Measurements from ENCODE around the gene ELF2. TPM values are rescaled to one million over a fixed set of nuclear protein-coding genes. Genes with fewer than 3 reads are reported as not detected.
"Not testable (repeated sequence)": the region's sequence is repeated elsewhere in the genome, so short reads cannot be mapped to it uniquely, and the experiment has no call there.

The ELF2 gene
- total and polyA plus RNA-seq, 2 donors (not counting 1 experiment from before 2014, with no cell fraction given), result 31.2 to 42.6 TPM

- no peaks in the 10 kb centered on the region for H3K36me3 ChIP-seq (ENCODE audit: control insufficient read depth, insufficient read depth, low read length)
- no peaks in the 10 kb centered on the region for H3K27me3 ChIP-seq (ENCODE audit: control insufficient read depth, insufficient read depth, low read length)
- no peak overlapping the region for H3K4me2 ChIP-seq (ENCODE audit: extremely low read depth, insufficient read depth, low read length)
- H3K79me2 ChIP-seq (ENCODE audit: control insufficient read depth, insufficient read depth, low read length), result no peaks in the 10 kb centered on the region
- no peak overlapping the region for H3K9ac ChIP-seq (ENCODE audit: insufficient read depth, low read length)
- H4K20me1 ChIP-seq (ENCODE audit: control insufficient read depth, extremely low read depth, insufficient read depth, low read length), result no peaks in the 10 kb centered on the region
- H3K4me3 ChIP-seq (replicated peaks in 1 of 4; ENCODE audit: control extremely low read depth in 1 of 4, insufficient read depth in 1 of 4, low read depth in 3 of 4, low read length in 4 of 4), result no peak overlapping the region
- no peaks in the 10 kb centered on the region for H3K4me1 ChIP-seq (ENCODE audit: control insufficient read depth, extremely low read depth, insufficient read depth, low read length)
- H3K27ac ChIP-seq (ENCODE audit: insufficient read depth, low read length), result no peak overlapping the region
- no peak for TF ChIP-seq EZH2 (IDR thresholded peaks at IDR 0.05; ENCODE audit: low read length, missing control alignments)
- TF ChIP-seq, protein P1, sequence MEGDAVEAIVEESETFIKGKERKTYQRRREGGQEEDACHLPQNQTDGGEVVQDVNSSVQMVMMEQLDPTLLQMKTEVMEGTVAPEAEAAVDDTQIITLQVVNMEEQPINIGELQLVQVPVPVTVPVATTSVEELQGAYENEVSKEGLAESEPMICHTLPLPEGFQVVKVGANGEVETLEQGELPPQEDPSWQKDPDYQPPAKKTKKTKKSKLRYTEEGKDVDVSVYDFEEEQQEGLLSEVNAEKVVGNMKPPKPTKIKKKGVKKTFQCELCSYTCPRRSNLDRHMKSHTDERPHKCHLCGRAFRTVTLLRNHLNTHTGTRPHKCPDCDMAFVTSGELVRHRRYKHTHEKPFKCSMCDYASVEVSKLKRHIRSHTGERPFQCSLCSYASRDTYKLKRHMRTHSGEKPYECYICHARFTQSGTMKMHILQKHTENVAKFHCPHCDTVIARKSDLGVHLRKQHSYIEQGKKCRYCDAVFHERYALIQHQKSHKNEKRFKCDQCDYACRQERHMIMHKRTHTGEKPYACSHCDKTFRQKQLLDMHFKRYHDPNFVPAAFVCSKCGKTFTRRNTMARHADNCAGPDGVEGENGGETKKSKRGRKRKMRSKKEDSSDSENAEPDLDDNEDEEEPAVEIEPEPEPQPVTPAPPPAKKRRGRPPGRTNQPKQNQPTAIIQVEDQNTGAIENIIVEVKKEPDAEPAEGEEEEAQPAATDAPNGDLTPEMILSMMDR (conservative IDR thresholded peaks at IDR 0.05 in 1 of 2, IDR thresholded peaks at IDR 0.05 in 1 of 2; ENCODE audit: low read depth in 1 of 2, low read length in 2 of 2), result no peak
- DNase-seq (ENCODE audit: low read depth in 2 of 2), result no peak
- no peaks in the 10 kb centered on the region for H3K9me3 ChIP-seq (ENCODE audit: control insufficient read depth, insufficient read depth, low read depth, low read length)
- H2AFZ ChIP-seq (ENCODE audit: low read length), result no peak overlapping the region
These were observed 61.8 kb downstream of the ELF2 start for GRCh38 chr4:139115226-139115625.

DNA sequence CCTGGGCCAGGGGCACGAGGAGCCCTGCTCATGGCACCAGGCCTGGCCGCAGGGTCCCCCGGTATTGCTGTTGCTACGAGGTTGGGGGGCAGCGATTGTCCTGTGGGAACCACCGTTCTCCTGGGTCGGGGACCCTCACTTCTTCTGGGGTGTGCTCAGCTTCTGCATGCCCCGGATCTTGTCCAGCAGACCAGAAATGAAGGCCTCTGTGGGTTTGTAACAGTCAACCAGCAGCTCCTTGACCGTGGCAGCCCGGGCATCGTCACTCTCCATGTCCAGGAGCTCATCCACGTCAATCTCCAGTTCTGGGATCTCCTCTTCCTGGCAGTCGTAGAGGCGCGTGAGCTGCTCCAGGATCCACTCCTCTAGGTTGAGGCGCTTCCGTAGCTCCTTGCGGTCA lies 62.2 kb downstream of the ELF2 start:
- not testable (repeated sequence) for H4K20me1 ChIP-seq (ENCODE audit: control insufficient read depth, extremely low read depth, insufficient read depth, low read length); H3K9me3 ChIP-seq (ENCODE audit: control insufficient read depth, insufficient read depth, low read depth, low read length); H3K27ac ChIP-seq (ENCODE audit: insufficient read depth, low read length); H3K4me1 ChIP-seq (ENCODE audit: control insufficient read depth, extremely low read depth, insufficient read depth, low read length); DNase-seq (ENCODE audit: low read depth in 2 of 2); H3K79me2 ChIP-seq (ENCODE audit: control insufficient read depth, insufficient read depth, low read length); H3K9ac ChIP-seq (ENCODE audit: insufficient read depth, low read length); H3K27me3 ChIP-seq (ENCODE audit: control insufficient read depth, insufficient read depth, low read length); H3K4me3 ChIP-seq (replicated peaks in 1 of 4; ENCODE audit: control extremely low read depth in 1 of 4, insufficient read depth in 1 of 4, low read depth in 3 of 4, low read length in 4 of 4); H2AFZ ChIP-seq (ENCODE audit: low read length); H3K36me3 ChIP-seq (ENCODE audit: control insufficient read depth, insufficient read depth, low read length); H3K4me2 ChIP-seq (ENCODE audit: extremely low read depth, insufficient read depth, low read length)

DNA sequence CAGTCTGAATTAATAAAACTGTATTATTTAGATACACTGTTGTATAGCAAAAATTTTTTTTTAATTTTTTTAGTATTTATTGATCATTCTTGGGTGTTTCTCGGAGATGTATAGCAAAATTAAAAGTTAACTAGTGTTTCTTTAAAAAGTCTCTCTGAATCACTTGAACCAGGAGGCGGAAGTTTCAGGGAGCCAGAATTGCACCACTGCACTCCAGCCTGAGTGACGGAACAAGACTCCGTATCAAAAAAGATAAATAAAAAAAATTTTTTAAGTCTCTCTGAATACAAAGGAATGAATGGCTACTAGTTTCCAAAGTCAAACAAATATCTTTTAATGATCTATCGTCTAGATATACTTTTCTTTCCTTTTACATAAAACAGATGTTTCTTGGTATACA lies 64.4 kb downstream of the ELF2 start:
- Histone ChIP-seq H3K27me3 (ENCODE audit: control insufficient read depth, insufficient read depth, low read length) (no peaks in the 10 kb centered on the region), H3K9ac (ENCODE audit: insufficient read depth, low read length) (no peak overlapping the region), H3K4me2 (ENCODE audit: extremely low read depth, insufficient read depth, low read length) (no peak overlapping the region), H2AFZ (ENCODE audit: low read length) (no peak overlapping the region), H3K4me1 (ENCODE audit: control insufficient read depth, extremely low read depth, insufficient read depth, low read length) (no peaks in the 10 kb centered on the region), H3K9me3 (ENCODE audit: control insufficient read depth, insufficient read depth, low read depth, low read length) (no peaks in the 10 kb centered on the region), H4K20me1 (ENCODE audit: control insufficient read depth, extremely low read depth, insufficient read depth, low read length) (no peaks in the 10 kb centered on the region), H3K36me3 (ENCODE audit: control insufficient read depth, insufficient read depth, low read length) (no peaks in the 10 kb centered on the region), H3K4me3 (replicated peaks in 1 of 4; ENCODE audit: control extremely low read depth in 1 of 4, insufficient read depth in 1 of 4, low read depth in 3 of 4, low read length in 4 of 4) (no peak overlapping the region), H3K27ac (ENCODE audit: insufficient read depth, low read length) (no peak overlapping the region), H3K79me2 (ENCODE audit: control insufficient read depth, insufficient read depth, low read length) (no peaks in the 10 kb centered on the region)
- TF ChIP-seq, protein P1 (conservative IDR thresholded peaks at IDR 0.05 in 1 of 2, IDR thresholded peaks at IDR 0.05 in 1 of 2; ENCODE audit: low read depth in 1 of 2, low read length in 2 of 2), result no peak
- TF ChIP-seq EZH2 (IDR thresholded peaks at IDR 0.05; ENCODE audit: low read length, missing control alignments), result no peak
- DNase-seq (ENCODE audit: low read depth in 2 of 2), result no peak

Measured in fibroblast of lung (primary cell).